Motor neuron (in vitro differentiated cells): Measurements from ENCODE around the gene SYTL5. TPM values are rescaled to one million over a fixed set of nuclear protein-coding genes. Genes with fewer than 3 reads are reported as not detected.

Experiments used
- ATAC-seq, 8 experiments: fragments of 200-7000 bp; cut with Tn5 transposase; replicated peaks in 6 of 8; 2 replicates each; pipeline ENCODE4 v1.8.0; 2021; ENCODE audit warnings: mild to moderate bottlenecking in 8 of 8, moderate library complexity in 8 of 8
- H3K27ac ChIP-seq, 2 donors: fragments of 250-450 bp; sonication (Bioruptor Pico); 2 replicates each; pipeline ENCODE4 v1.9.0; 2021; ENCODE audit warnings: antibody characterized with exemption in 2 of 2, mild to moderate bottlenecking in 2 of 2, moderate library complexity in 1 of 2
- H3K4me1 ChIP-seq, 2 donors: fragments of 250-450 bp; sonication (Bioruptor Pico); replicated peaks in 1 of 2; 2 replicates each; pipeline ENCODE4 v1.6.1; 2021; ENCODE audit warnings: antibody characterized with exemption in 2 of 2, mild to moderate bottlenecking in 2 of 2, moderate library complexity in 1 of 2
- H3K4me3 ChIP-seq, 5 donors: fragments of 250-450 bp; sonication (Bioruptor Pico); 2 replicates each; pipeline ENCODE4 v1.9.0; 2021; ENCODE audit warnings: antibody characterized with exemption in 5 of 5, mild to moderate bottlenecking in 5 of 5, moderate library complexity in 4 of 5
- WGBS, 10 experiments: fragments of 450-650 bp; shearing (Covaris generic); methylation state at CpG; one replicate each; pipeline ENCODE4 v1.0.0; 2022; 5-methylcytosine and 5-hydroxymethylcytosine counted together
- in situ Hi-C, 9 experiments: fragments of 400-800 bp; cut with MboI; loops; one replicate each; pipeline ENCODE4 v1.15.0; 2021; ENCODE audit warnings: low sequenced_read_pairs in 9 of 9, low pct_unique_long_range_greater_than_20kb in 2 of 9; ENCODE audit not compliant: unreplicated experiment in 9 of 9
- total RNA-seq, 8 experiments: library from RNA; unstranded; fragments of 300-600 nt; gene quantifications; 2 replicates each; pipeline versions ENCODE4 v1.2.3 to v1.2.4, GENCODE V29; 2022

SYTL5 gene
- total RNA-seq, 8 experiments from 2014 or later, result 0.09 to 30.3 (median 0.62) TPM

DNA sequence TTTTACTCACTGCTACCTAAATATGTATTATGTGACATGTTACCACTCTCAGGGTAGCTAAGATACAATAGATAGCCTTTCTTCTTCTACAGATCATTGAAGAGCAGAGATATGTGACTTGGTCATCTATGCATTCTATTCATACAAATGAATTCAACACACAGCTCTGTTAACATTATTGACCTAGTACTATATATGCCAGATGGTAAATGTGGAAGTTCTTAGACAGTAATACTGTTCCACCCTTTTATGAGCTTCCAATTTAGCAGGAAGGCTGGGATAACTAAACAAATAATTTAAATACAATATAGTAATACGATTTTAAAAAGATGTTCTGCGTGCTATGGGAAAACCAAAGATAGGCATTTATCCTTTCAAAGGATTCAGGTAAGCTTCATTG, 76.0 kb downstream of the SYTL5 start:
- Histone ChIP-seq H3K4me1 (no peaks in the 10 kb centered on the region), H3K4me3 (no peak overlapping the region), H3K27ac (no peak overlapping the region)
- in situ Hi-C loops, result no loop called here
- 40 to 100% (median 72%) methylated on average over 1 to 2 of the region's 2 CpGs; no CpG with 5 or more reads in 5 of the 10 experiments for WGBS, 10 experiments
- peak in 1 of 8 experiments; percentile 29 for ATAC-seq

DNA sequence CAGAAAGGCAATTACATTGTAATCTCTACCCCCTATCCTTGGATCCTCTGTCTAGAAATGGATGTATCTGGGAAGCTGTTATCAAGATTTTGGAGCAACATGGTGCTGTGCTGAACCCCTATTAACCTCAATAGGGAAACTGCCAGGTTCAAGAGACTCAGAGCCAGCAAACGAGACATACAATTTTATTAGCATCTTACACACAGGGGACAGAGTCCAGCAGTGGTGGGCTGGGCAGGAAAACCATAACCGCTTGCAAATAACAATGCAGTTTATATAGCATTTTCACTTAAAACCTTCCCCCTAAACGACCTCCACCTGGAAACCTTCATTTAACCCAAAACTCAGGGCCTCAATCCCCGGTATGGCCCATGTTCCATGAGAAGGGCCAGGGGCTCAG, 79.5 kb downstream of the SYTL5 start:
- Histone ChIP-seq H3K4me1 (no peaks in the 10 kb centered on the region), H3K4me3 (no peak overlapping the region), H3K27ac (no peak overlapping the region)
- in situ Hi-C loops, result no loop called here
- 36 to 100% (median 59%) methylated on average over 1 to 3 of the region's 4 CpGs; no CpG with 5 or more reads in 6 of the 10 experiments for WGBS, 10 experiments
- ATAC-seq, result no peak

DNA sequence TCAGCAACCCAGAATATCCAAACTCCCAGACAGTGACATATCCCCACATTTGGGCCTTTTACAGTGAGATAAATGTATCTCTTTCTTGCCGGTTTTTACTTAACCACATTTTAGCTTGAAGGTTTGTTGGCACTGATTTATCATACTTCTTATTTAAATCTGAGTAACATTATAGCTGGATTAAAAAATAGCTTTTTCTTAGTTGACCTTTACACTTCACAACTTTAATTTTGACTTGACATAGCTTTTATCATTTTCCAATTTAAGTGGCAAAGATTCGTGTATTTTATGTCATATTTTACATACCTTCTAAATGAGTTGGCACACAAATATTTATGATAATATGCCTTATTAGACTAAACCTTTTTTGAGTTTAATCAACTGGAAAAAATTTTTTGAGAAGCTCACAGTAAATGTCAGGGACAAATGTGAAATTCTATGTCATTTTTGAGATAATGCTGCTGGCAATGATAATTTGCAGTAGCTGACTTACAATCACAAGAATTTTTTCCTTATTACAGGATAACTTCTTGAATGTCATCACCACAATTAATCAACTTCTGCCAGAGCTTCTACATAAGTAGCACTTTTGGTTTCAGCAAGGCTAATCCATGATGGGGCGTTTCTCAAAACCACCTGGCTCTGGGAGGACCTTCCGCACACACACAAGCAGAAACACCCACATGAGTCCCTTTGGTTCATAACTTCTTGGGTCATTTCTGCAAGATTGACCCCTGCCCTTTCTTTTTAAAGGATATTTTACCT, 80.3 kb downstream of the SYTL5 start:
- WGBS, 10 experiments, result 22 to 100% (median 63%) methylated on average over 1 to 4 of the region's 4 CpGs; no CpG with 5 or more reads in 5 of the 10 experiments
- in situ Hi-C loops, result no loop called here
- Histone ChIP-seq H3K27ac (no peak overlapping the region), H3K4me1 (no peaks in the 10 kb centered on the region), H3K4me3 (no peak overlapping the region)
- ATAC-seq, result no peak

DNA sequence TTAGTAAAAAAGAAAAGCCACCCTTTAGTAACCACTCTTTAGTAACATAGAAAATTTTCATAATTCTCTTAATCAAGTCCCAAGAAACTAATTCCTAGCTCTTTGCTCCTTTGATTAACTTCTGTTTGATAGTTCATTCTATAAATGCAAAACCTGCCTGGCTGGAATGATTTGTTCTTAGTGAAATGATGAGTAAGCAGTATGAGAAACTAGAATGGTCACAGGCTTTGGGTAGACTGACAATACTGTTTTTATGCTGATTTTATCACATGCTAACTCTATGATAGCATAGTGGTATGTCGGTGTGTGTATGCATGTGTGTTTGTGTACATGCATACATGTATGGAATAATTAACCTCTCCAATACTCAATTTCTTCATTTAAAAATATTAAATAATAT, 81.2 kb downstream of the SYTL5 start:
- Histone ChIP-seq H3K27ac (no peak overlapping the region), H3K4me3 (no peak overlapping the region), H3K4me1 (no peaks in the 10 kb centered on the region)
- in situ Hi-C loops, result no loop called here
- ATAC-seq, result no peak
- 40 to 100% methylated on average over 1 of the region's 1 CpG; no CpG with 5 or more reads in 8 of the 10 experiments for WGBS, 10 experiments

DNA sequence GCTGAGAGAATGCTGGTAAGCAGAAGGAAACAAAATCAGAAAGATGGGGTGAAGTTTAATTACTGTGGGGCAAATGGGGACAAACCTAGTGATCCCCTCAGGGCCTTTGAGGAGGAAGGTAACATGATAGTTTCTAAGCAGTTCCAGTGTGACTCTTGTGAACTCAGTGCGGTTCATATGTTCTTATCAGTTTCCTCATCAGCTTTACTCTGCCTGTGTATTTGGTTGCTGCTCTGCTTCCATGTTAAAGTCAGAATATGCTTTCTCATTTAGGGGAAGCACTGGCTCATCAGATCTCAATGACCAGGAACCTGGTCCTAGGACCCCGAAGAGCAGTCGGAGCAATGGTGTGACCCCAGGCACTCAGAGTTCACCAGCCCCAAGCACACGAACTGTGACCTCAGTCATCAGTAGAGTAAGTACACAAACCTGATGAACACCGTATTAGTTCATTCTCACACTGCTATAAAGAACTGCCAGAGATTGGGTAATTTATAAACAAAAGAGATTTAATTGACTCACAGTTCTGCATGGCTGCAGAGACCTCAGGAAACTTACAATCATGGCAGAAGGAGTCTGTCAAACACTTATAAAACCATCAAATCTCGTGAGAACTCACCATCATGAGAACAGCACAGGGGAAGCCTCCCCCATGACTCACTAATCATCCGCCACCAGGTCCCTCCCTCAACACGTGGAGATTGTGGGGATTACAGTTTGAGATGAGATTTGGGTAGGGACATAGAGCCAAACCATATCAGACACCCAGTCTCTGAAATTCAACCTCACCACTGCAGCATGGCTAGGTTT, 83.0 kb downstream of the SYTL5 start:
- Histone ChIP-seq H3K4me1 (no peaks in the 10 kb centered on the region), H3K27ac (no peak overlapping the region), H3K4me3 (no peak overlapping the region)
- 20 to 100% (median 79%) methylated on average over 1 to 5 of the region's 8 CpGs; no CpG with 5 or more reads in 5 of the 10 experiments for whole genome bisulfite sequencing, 10 experiments
- ATAC-seq, result no peak
- in situ Hi-C loops, result no loop called here

DNA sequence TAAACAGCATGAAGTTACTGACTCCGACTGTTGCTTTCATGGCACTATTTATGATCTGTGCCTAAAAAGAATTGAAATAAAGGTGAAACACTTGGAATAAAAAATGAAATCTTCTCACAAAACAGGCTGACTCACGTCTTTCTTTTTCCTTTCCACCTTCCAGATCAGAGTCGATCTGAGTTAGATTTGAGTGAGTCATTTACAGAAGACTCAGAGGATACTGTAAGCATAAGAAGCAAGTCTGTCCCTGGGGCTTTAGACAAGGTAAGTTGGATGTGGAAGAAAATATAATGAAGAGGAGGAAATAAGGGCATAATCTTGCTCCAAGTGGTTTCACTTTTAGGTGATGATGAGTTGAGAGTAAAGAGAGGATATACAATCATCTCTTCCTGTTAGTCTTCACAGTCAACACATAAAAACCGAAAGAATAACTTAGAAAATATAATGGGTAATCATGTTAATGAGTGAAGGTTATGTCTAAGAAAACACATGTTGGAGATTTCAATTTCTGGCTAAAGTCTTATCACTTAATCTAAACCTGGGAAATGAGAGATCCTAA, 89.7 kb downstream of the SYTL5 start:
- Histone ChIP-seq H3K4me3 (no peak overlapping the region), H3K27ac (no peak overlapping the region), H3K4me1 (no peaks in the 10 kb centered on the region)
- WGBS, 10 experiments, result 31 to 100% (median 85%) methylated on average over 1 to 4 of the region's 4 CpGs; no CpG with 5 or more reads in 4 of the 10 experiments
- in situ Hi-C loops, result no loop called here
- ATAC-seq, result peak in 1 of 8 experiments; percentile 21

DNA sequence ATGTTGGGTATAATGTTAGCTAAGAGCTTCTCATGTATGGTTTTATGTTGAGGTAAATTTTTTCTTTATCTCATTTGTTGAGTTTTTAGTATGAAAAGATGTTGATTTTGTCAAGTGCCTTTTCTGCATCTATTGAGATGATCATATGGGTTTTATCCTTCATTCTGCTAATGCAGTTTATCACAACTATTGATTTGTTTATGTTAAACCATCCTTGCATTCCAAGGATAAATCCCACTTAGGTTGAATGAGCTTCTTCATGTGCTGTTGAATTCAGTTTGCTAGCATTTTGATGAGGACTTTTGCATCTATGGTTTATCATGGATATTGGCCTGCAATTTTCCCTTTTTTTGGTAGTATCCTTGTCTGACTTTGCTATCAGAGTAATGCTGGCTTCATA, 93.3 kb downstream of the SYTL5 start:
- Histone ChIP-seq H3K4me3 (no peak overlapping the region), H3K4me1 (no peaks in the 10 kb centered on the region), H3K27ac (no peak overlapping the region)
- in situ Hi-C loops, result no loop called here
- no peak for ATAC-seq

DNA sequence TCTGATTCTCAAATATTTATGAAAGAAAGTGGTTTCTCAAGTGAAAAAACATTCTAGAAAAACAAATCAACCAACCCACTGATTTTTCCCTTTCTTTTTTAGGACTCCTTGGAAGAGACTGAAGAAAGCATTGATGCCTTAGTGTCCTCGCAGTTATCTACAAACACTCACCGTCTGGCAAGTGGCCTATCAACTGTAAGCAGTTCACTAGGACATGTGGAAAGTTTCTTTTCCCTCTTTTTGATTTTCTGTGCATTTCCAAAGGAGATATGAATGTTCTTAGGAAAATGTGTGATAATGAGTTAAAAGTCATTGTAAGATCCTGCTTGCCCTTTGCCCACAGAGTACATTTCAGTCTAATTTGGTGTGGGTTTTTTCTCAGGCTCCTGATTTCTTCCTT, 95.9 kb downstream of the SYTL5 start:
- 20 to 100% (median 53%) methylated on average over 1 to 2 of the region's 2 CpGs; no CpG with 5 or more reads in 6 of the 10 experiments for WGBS, 10 experiments
- Histone ChIP-seq H3K27ac (no peak overlapping the region), H3K4me1 (no peaks in the 10 kb centered on the region), H3K4me3 (no peak overlapping the region)
- ATAC-seq, result no peak
- in situ Hi-C loops, result no loop called here

DNA sequence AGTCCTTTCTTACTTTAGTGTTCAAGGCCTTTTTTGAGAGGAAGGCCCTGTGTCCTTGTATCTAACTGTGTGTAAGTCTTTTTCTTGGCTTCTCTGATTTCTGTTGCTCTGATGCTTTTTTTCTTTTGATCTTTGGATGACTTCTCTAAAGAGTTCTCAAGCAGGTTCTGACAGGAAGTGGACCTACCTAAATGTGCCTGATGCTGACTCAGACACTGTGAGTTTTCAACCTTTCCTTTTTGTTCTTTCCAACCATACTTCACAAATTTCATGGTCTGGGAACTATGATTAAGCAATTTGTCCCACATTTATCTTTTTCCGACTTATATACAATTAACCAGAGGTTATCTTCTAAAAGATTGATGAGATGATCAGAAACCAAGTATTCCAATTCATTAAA, 96.5 kb downstream of the SYTL5 start:
- no peak overlapping the region for H3K4me3 ChIP-seq
- in situ Hi-C loops, result no loop called here

DNA sequence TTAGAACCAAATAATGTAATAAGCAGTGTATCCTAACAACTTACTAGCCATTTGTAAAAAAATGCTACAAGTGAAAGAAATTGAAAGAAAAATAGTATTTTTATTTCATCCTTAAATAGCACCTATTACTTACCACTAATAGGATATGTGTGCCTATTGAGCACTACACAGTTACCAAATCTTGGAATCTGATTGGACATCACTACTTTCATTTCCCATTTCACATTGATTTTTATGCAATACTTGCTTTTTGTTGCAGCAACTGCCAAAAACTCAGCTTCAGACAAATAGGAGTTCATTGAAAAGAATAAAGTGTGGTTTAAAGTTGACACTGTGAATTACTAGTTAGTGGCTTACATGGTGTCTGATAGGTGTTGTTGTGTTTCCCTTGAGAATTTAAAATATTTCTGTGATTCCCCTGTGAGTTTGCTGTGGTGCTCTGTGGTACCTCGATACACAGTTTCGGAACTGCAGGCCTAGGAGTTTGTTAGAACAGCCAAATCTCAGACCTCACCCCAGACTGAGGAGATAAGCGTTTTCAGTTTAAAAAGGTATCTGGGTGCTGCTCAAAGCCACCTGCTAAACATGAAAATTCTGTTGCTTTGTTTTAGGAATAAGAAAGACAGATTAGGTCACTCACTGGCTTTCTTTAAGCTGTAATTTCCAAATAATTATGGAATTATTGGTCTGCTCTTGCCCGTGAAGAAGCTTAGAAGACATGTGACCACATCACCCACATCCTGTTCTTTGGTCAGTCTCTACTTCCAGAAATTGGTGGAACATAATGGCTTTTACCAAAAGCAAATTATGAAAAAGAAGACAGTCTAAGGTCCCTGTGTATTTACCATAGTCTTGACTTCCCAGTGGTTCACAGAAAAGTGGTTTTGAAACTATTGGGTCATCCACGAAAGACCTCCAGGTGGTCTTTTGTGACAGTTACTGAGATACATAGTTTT, 97.8 kb downstream of the SYTL5 start:
- H3K27ac ChIP-seq, result no peak overlapping the region
- ATAC-seq, result no peak
- no peaks in the 10 kb centered on the region for H3K4me1 ChIP-seq
- in situ Hi-C loops, result no loop called here
- no peak overlapping the region for H3K4me3 ChIP-seq
- 43 to 100% (median 80%) methylated on average over 1 to 5 of the region's 5 CpGs; no CpG with 5 or more reads in 4 of the 10 experiments for WGBS, 10 experiments

More for the DNA sequence above, 96.5 kb downstream of the SYTL5 start:
- H3K27ac ChIP-seq, result no peak overlapping the region
- H3K4me1 ChIP-seq, result no peaks in the 10 kb centered on the region
- ATAC-seq, result no peak
- 14 to 100% (median 83%) methylated on average over 1 of the region's 1 CpG; no CpG with 5 or more reads in 5 of the 10 experiments for WGBS, 10 experiments

DNA sequence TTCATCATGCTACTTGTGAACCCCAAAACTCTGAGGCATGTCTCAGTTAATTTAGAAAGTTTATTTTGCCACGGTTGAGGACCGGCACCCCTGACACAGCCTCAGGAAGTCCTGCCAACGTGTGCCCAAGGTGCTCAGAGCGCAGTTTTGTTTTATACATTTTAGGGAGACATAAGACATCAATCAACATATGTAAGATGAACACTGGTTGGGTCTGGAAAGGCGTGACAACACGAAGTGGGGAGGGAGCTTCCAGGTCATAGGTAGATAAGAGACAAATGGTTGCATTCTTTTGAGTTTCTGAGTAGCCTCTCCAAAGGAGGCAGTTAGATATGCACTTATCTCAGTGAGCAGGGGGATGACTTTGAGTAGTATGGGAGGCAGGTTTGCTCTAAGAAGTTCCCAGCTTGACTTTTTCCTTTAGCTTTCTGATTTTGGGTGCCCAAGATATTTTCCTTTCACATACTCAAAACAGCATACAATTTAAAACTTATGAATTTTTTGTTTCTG, 98.9 kb downstream of the SYTL5 start:
- ATAC-seq, result no peak
- no peaks in the 10 kb centered on the region for H3K4me1 ChIP-seq
- no peak overlapping the region for H3K4me3 ChIP-seq
- H3K27ac ChIP-seq, result no peak overlapping the region
- in situ Hi-C loops, result no loop called here
- 42 to 100% (median 88%) methylated on average over 1 to 5 of the region's 6 CpGs; no CpG with 5 or more reads in 4 of the 10 experiments for WGBS, 10 experiments

DNA sequence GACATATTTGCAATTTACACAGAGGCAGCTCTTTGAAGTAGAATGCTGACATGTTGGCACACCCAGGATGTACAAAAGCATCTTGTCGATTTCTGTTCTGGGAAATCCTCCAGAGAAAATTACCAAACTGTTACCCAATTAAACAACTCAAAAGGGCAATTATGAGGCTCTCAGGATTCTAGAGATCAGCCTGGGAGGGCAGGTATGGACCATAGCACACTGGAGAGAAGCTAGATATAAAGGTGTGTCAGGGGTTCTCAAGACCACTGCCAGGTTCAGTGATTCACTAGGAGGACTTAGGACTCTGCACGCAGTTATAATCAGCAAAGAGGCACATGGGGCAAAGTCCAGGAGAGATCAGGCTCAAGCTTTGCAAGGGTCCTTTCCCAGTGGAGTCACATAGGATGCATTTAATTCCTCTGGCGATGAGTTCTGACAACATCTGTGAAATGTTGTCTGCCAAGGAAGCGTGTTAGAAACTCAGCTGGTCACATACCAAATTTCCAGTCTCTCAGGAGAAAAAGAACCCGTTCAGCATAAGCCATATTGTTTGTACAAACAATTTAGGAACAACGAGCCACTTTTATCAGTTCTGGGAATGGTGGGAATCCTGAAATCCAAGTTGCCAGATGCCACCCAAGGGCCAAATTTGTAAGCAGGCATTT, 100.8 kb downstream of the SYTL5 start:
- ATAC-seq, result peak in 1 of 8 experiments; percentile 32
- in situ Hi-C loops, result no loop called here
- H3K4me3 ChIP-seq, result no peak overlapping the region
- no peaks in the 10 kb centered on the region for H3K4me1 ChIP-seq
- H3K27ac ChIP-seq, result no peak overlapping the region
- WGBS, 10 experiments, result 39 to 80% (median 71%) methylated on average over 1 to 6 of the region's 6 CpGs; no CpG with 5 or more reads in 7 of the 10 experiments
